Gastrocnemius medialis (tissue), 4 donors: ENCODE data around the gene BANF2. TPM values are rescaled to one million over a fixed set of nuclear protein-coding genes. Genes with fewer than 3 reads are reported as not detected.

Source experiments
- ATAC-seq, 2 donors: fragments of 150-250 bp; one replicate each; pipeline ENCODE4 v1.9.1; 2016
- DNase-seq, 2 donors: peaks; one replicate each; pipeline ENCODE4 v3.0.0-alpha.2; 2019
- H3K27ac ChIP-seq, 4 donors: fragments of 200-600 bp; sonication (generic); 1 replicate in 1 of 4; 2 replicates in 3 of 4; pipeline ENCODE4 v1.5.1; 2016 to 2018; ENCODE audit warnings: mild to moderate bottlenecking in 2 of 4, moderate library complexity in 1 of 4
- H3K27me3 ChIP-seq, 3 donors: fragments of 200-600 bp; sonication (generic) in 2 of 3; 1 replicate in 1 of 3; 2 replicates in 2 of 3; pipeline versions ENCODE4 v1.5.1 to v1.6.0; 2016 to 2019; ENCODE audit warnings: mild to moderate bottlenecking in 1 of 3, moderate library complexity in 1 of 3
- H3K36me3 ChIP-seq, 2 donors: fragments of 200-600 bp; sonication (generic) in 1 of 2; one replicate each; pipeline ENCODE4 v1.5.1; 2017 to 2018
- H3K4me1 ChIP-seq, 2 donors: fragments of 200-600 bp; sonication (generic) in 1 of 2; one replicate each; pipeline ENCODE4 v1.5.1; 2016 to 2017; ENCODE audit warnings: mild to moderate bottlenecking in 2 of 2
- H3K4me3 ChIP-seq, 4 donors: fragments of 200-600 bp; sonication (generic) in 3 of 4; 1 replicate in 1 of 4; 2 replicates in 3 of 4; pipeline ENCODE4 v1.5.1; 2016 to 2019; ENCODE audit warnings: mild to moderate bottlenecking in 2 of 4
- H3K9me3 ChIP-seq, 3 donors: fragments of 200-600 bp; sonication (generic) in 2 of 3; 1 replicate in 1 of 3; 2 replicates in 2 of 3; pipeline ENCODE4 v1.5.1; 2016 to 2019
- CTCF ChIP-seq, 5 experiments: fragments of 450-650 bp in 3 of 5; fragments of 200-600 bp in 2 of 5; sonication (generic) in 2 of 5; IDR thresholded peaks in 4 of 5; conservative IDR thresholded peaks in 1 of 5; 1 replicate in 4 of 5; 2 replicates in 1 of 5; pipeline ENCODE4 v1.5.1; 2016 to 2019; ENCODE audit warnings: antibody characterized with exemption in 5 of 5, mild to moderate bottlenecking in 3 of 5, moderate library complexity in 3 of 5
- POLR2A ChIP-seq, 2 donors: fragments of 450-650 bp; IDR thresholded peaks; one replicate each; pipeline ENCODE4 v1.6.1; 2017; ENCODE audit warnings: antibody characterized with exemption in 2 of 2, mild to moderate bottlenecking in 2 of 2, moderate library complexity in 2 of 2
- in situ Hi-C, 4 donors: fragments of 200-750 bp; cut with MboI; loops; one replicate each; pipeline versions ENCODE4 v1.15.0 to v1.8.0; 2017; ENCODE audit warnings: low sequenced_read_pairs in 4 of 4
- intact Hi-C: fragments of 100-400 bp; cut with DNase I; formaldehyde crosslinking; loops from one replicate; pipeline ENCODE4 v1.15.1; 2023; ENCODE audit warnings: low total_unique reads
- total RNA-seq, 4 donors: library from RNA; depleted of rRNA; stranded (reverse); fragments of >200 nt; gene quantifications; one replicate each; pipeline versions ENCODE4 v1.1.0 to v1.2.3, GENCODE V29; 2016

The BANF2 gene
- total RNA-seq, 4 donors from 2014 or later: not detected

GRCh38 chr20:17756529-17756928 lies 56.8 kb downstream of the BANF2 start:
- intact Hi-C loops (no loop called here), in situ Hi-C loops (loop anchor here in 1 of 4 donors (25.0 kb wide), 1 partner anchor 94 kb away; no protein-coding TSS in a partner anchor)
- TF ChIP-seq CTCF (IDR thresholded peaks at IDR 0.05 in 4 of 5, conservative IDR thresholded peaks at IDR 0.05 in 1 of 5) (no peak), POLR2A (IDR thresholded peaks at IDR 0.05) (no peak)
- H3K27me3 ChIP-seq: no peaks in the 10 kb centered on the region
- peaks cover 0 to 8% (median 0%) of the 10 kb centered on the region in 3 donors for H3K9me3 ChIP-seq
- H3K4me3 ChIP-seq: no peak overlapping the region
- ATAC-seq (no peak), DNase-seq (no peak)
- H3K36me3 ChIP-seq: no peaks in the 10 kb centered on the region
- no peaks in the 10 kb centered on the region for H3K4me1 ChIP-seq
- no peak overlapping the region for H3K27ac ChIP-seq

GRCh38 chr20:17757496-17757895 lies 57.7 kb downstream of the BANF2 start:
- H3K27me3 ChIP-seq: no peaks in the 10 kb centered on the region
- no peak for DNase-seq

GRCh38 chr20:17758010-17758409 lies 58.2 kb downstream of the BANF2 start:
- TF ChIP-seq POLR2A (IDR thresholded peaks at IDR 0.05): no peak
- TF ChIP-seq CTCF (IDR thresholded peaks at IDR 0.05 in 4 of 5, conservative IDR thresholded peaks at IDR 0.05 in 1 of 5): no peak
- no peaks in the 10 kb centered on the region for H3K27me3 ChIP-seq
- peaks cover 0 to 8% (median 0%) of the 10 kb centered on the region in 3 donors for H3K9me3 ChIP-seq
- no peak overlapping the region for H3K4me3 ChIP-seq
- H3K36me3 ChIP-seq: no peaks in the 10 kb centered on the region
- DNase-seq (no peak), ATAC-seq (no peak)
- no peaks in the 10 kb centered on the region for H3K4me1 ChIP-seq
- intact Hi-C loops (no loop called here), in situ Hi-C loops (loop anchor here in 1 of 4 donors (25.0 kb wide), 1 partner anchor 96 kb away; no protein-coding TSS in a partner anchor)
- no peak overlapping the region for H3K27ac ChIP-seq

More at GRCh38 chr20:17757496-17757895, 57.7 kb downstream of the BANF2 start:
- in situ Hi-C loops: loop anchor here in 1 of 4 donors (25.0 kb wide), 1 partner anchor 95 kb away; no protein-coding TSS in a partner anchor
- no peak for ATAC-seq
- H3K9me3 ChIP-seq: peaks cover 0 to 8% (median 0%) of the 10 kb centered on the region in 3 donors
- no peak overlapping the region for H3K27ac ChIP-seq
- no peaks in the 10 kb centered on the region for H3K36me3 ChIP-seq
- intact Hi-C loops: no loop called here
- no peak overlapping the region for H3K4me3 ChIP-seq
- no peaks in the 10 kb centered on the region for H3K4me1 ChIP-seq
- TF ChIP-seq CTCF (IDR thresholded peaks at IDR 0.05 in 4 of 5, conservative IDR thresholded peaks at IDR 0.05 in 1 of 5): no peak
- TF ChIP-seq POLR2A (IDR thresholded peaks at IDR 0.05): no peak

- peaks cover 0 to 8% (median 0%) of the 10 kb centered on the region in 3 donors for H3K9me3 ChIP-seq
- DNase-seq: no peak
- intact Hi-C loops (no loop called here), in situ Hi-C loops (loop anchor here in 1 of 4 donors (25.0 kb wide), 1 partner anchor 96 kb away; no protein-coding TSS in a partner anchor)
- no peaks in the 10 kb centered on the region for H3K36me3 ChIP-seq
- no peak overlapping the region for H3K27ac ChIP-seq
- TF ChIP-seq POLR2A (IDR thresholded peaks at IDR 0.05) (no peak), CTCF (IDR thresholded peaks at IDR 0.05 in 4 of 5, conservative IDR thresholded peaks at IDR 0.05 in 1 of 5) (no peak)
- no peaks in the 10 kb centered on the region for H3K27me3 ChIP-seq
- H3K4me1 ChIP-seq: no peaks in the 10 kb centered on the region
- no peak for ATAC-seq
- no peak overlapping the region for H3K4me3 ChIP-seq
Measured at GRCh38 chr20:17758512-17758911, 58.7 kb downstream of the BANF2 start.

- no peak for TF ChIP-seq POLR2A (IDR thresholded peaks at IDR 0.05)
- TF ChIP-seq CTCF (IDR thresholded peaks at IDR 0.05 in 4 of 5, conservative IDR thresholded peaks at IDR 0.05 in 1 of 5): no peak
- H3K4me1 ChIP-seq: no peaks in the 10 kb centered on the region
- DNase-seq (no peak), ATAC-seq (no peak)
- in situ Hi-C loops (loop anchor here in 1 of 4 donors (25.0 kb wide), 1 partner anchor 97 kb away; no protein-coding TSS in a partner anchor), intact Hi-C loops (no loop called here)
- no peaks in the 10 kb centered on the region for H3K36me3 ChIP-seq
- no peak overlapping the region for H3K4me3 ChIP-seq
- H3K27me3 ChIP-seq: no peaks in the 10 kb centered on the region
- peaks cover 0 to 8% (median 0%) of the 10 kb centered on the region in 3 donors for H3K9me3 ChIP-seq
- no peak overlapping the region for H3K27ac ChIP-seq
Measured at GRCh38 chr20:17759449-17759848, 59.7 kb downstream of the BANF2 start.
